ENCODE measurements around the gene ADGRB3. TPM values are rescaled to one million over a fixed set of nuclear protein-coding genes. Genes with fewer than 3 reads are reported as not detected.

ADGRB3 gene
- total RNA-seq, 2 experiments from 2014 or later, result not detected

- intact Hi-C loops (cut with micrococcal nuclease; ENCODE audit: unreplicated experiment), result no loop called here
- Histone ChIP-seq H3K79me2 (ENCODE audit: insufficient read depth, low read depth, low read length) (no peaks in the 10 kb centered on the region), H3K4me2 (ENCODE audit: low read length) (no peak overlapping the region), H2AFZ (ENCODE audit: low read length) (no peak overlapping the region), H3K4me3 (ENCODE audit: low read depth, low read length, poor library complexity, severe bottlenecking) (no peak overlapping the region), H3K9me2 (ENCODE audit: insufficient read depth, low read length) (no peaks in the 10 kb centered on the region; the same call in 1 of the 2 replicates), H3K27ac (ENCODE audit: low read depth, low read length, poor library complexity, severe bottlenecking) (no peak overlapping the region), H3K36me3 (ENCODE audit: insufficient read depth, low read length) (no peaks in the 10 kb centered on the region), H3K9me3 (ENCODE audit: low read length) (no peaks in the 10 kb centered on the region), H4K20me1 (ENCODE audit: insufficient read depth, low read length) (no peaks in the 10 kb centered on the region), H3K4me1 (ENCODE audit: insufficient read depth, low read length, poor library complexity, severe bottlenecking) (no peaks in the 10 kb centered on the region)
- no peak for TF ChIP-seq EZH2phosphoT487 (IDR thresholded peaks at IDR 0.05; ENCODE audit: borderline replicate concordance, low read depth, low read length)
- no TSS peak for BruUV-seq (replicated peaks)
- DNase-seq (ENCODE audit: low spot score), result no peak
- CTCF ChIA-PET (ENCODE audit: unreplicated experiment), result no interaction called here
- POLR2A ChIA-PET, result interaction anchor here (0.7 kb wide), 1 partner anchor 12 kb away, joined by 4 read pairs; no protein-coding TSS in a partner anchor
Measured at GRCh38 chr6:69128411-69128810, 493.3 kb downstream of the ADGRB3 start.

- no peak overlapping the region for H2AFZ ChIP-seq (ENCODE audit: low read length)
- H3K4me3 ChIP-seq (ENCODE audit: low read depth, low read length, poor library complexity, severe bottlenecking), result no peak overlapping the region
- DNase-seq (ENCODE audit: low spot score), result no peak
- BruUV-seq (replicated peaks), result no TSS peak
- POLR2A ChIA-PET, result no interaction called here
- no peaks in the 10 kb centered on the region for H3K9me3 ChIP-seq (ENCODE audit: low read length)
- CTCF ChIA-PET (ENCODE audit: unreplicated experiment), result no interaction called here
- no peak overlapping the region for H3K4me2 ChIP-seq (ENCODE audit: low read length)
- H3K36me3 ChIP-seq (ENCODE audit: insufficient read depth, low read length), result no peaks in the 10 kb centered on the region
- no peaks in the 10 kb centered on the region for H3K4me1 ChIP-seq (ENCODE audit: insufficient read depth, low read length, poor library complexity, severe bottlenecking)
- no peaks in the 10 kb centered on the region for H4K20me1 ChIP-seq (ENCODE audit: insufficient read depth, low read length)
- H3K27ac ChIP-seq (ENCODE audit: low read depth, low read length, poor library complexity, severe bottlenecking), result no peak overlapping the region
- no peak for TF ChIP-seq CTCF (conservative IDR thresholded peaks at IDR 0.05; ENCODE audit: low read length)
- no peak for TF ChIP-seq EZH2phosphoT487 (IDR thresholded peaks at IDR 0.05; ENCODE audit: borderline replicate concordance, low read depth, low read length)
- H3K9me2 ChIP-seq (ENCODE audit: insufficient read depth, low read length), result no peaks in the 10 kb centered on the region
- intact Hi-C loops (cut with micrococcal nuclease; ENCODE audit: unreplicated experiment), result no loop called here
- H3K79me2 ChIP-seq (ENCODE audit: insufficient read depth, low read depth, low read length), result no peaks in the 10 kb centered on the region
Measured at GRCh38 chr6:69129046-69129445, 494.0 kb downstream of the ADGRB3 start.

GRCh38 chr6:69135927-69136326 lies 500.8 kb downstream of the ADGRB3 start:
- Histone ChIP-seq H3K9me3 (ENCODE audit: low read length) (no peaks in the 10 kb centered on the region), H3K9me2 (ENCODE audit: insufficient read depth, low read length) (no peaks in the 10 kb centered on the region), H3K4me3 (ENCODE audit: low read depth, low read length, poor library complexity, severe bottlenecking) (no peak overlapping the region), H3K27ac (ENCODE audit: low read depth, low read length, poor library complexity, severe bottlenecking) (no peak overlapping the region), H3K4me1 (ENCODE audit: insufficient read depth, low read length, poor library complexity, severe bottlenecking) (no peaks in the 10 kb centered on the region), H3K36me3 (ENCODE audit: insufficient read depth, low read length) (no peaks in the 10 kb centered on the region), H3K4me2 (ENCODE audit: low read length) (no peak overlapping the region), H4K20me1 (ENCODE audit: insufficient read depth, low read length) (no peaks in the 10 kb centered on the region), H3K79me2 (ENCODE audit: insufficient read depth, low read depth, low read length) (no peaks in the 10 kb centered on the region), H2AFZ (ENCODE audit: low read length) (no peak overlapping the region)
- TF ChIP-seq EZH2phosphoT487 (IDR thresholded peaks at IDR 0.05; ENCODE audit: borderline replicate concordance, low read depth, low read length) (no peak), CTCF (conservative IDR thresholded peaks at IDR 0.05; ENCODE audit: low read length) (no peak)
- intact Hi-C loops (cut with micrococcal nuclease; ENCODE audit: unreplicated experiment), result no loop called here
- no TSS peak for BruUV-seq (replicated peaks)
- no peak for DNase-seq (ENCODE audit: low spot score)
- ChIA-PET POLR2A (no interaction called here), CTCF (ENCODE audit: unreplicated experiment) (no interaction called here)

Data from OCI-LY7 (cell line).